GM23338 (cell line): Measurements from ENCODE around the gene OR5B12. TPM values are rescaled to one million over a fixed set of nuclear protein-coding genes. Genes with fewer than 3 reads are reported as not detected.

Experiments used
- ATAC-seq: fragments of 200-7000 bp; cut with Tn5 transposase; 3 replicates; pipeline ENCODE4 v1.9.1; 2020
- DNase-seq: peaks from one replicate; pipeline ENCODE4 v3.0.0-alpha.2; 2015; ENCODE audit warnings: low spot score
- H2AFZ ChIP-seq: fragments of 200-600 bp; sonication (generic); 2 replicates; pipeline ENCODE4 v1.8.0; 2016; ENCODE audit warnings: antibody characterized with exemption, mild to moderate bottlenecking, moderate library complexity
- H3F3A ChIP-seq: fragments of 200-600 bp; sonication (generic); replicated peaks from 2 replicates; pipeline ENCODE4 v1.8.0; 2017; ENCODE audit warnings: antibody characterized with exemption, mixed run types, low read depth
- H3K27ac ChIP-seq: fragments of 200-600 bp; sonication (generic); 2 replicates; pipeline ENCODE4 v1.6.1; 2016; ENCODE audit warnings: low read depth
- H3K27me3 ChIP-seq: fragments of 200-600 bp; sonication (generic); 2 replicates; pipeline ENCODE4 v1.8.0; 2016; ENCODE audit warnings: mild to moderate bottlenecking, mixed run types, moderate library complexity; ENCODE audit not compliant: insufficient read depth
- H3K36me3 ChIP-seq: fragments of 200-600 bp; sonication (generic); 2 replicates; pipeline ENCODE4 v1.8.0; 2016; ENCODE audit warnings: mild to moderate bottlenecking; ENCODE audit not compliant: insufficient read depth
- H3K4me1 ChIP-seq: fragments of 200-600 bp; sonication (generic); 2 replicates; pipeline ENCODE4 v1.8.0; 2016; ENCODE audit warnings: mild to moderate bottlenecking, moderate library complexity; ENCODE audit not compliant: insufficient read depth
- H3K4me2 ChIP-seq: fragments of 200-600 bp; sonication (generic); 2 replicates; pipeline ENCODE4 v1.7.1; 2017; ENCODE audit warnings: mixed run types
- H3K4me3 ChIP-seq: fragments of 200-600 bp; sonication (generic); 2 replicates; pipeline ENCODE4 v1.6.1; 2016; ENCODE audit warnings: mixed run types
- H3K79me2 ChIP-seq: fragments of 200-600 bp; sonication (generic); replicated peaks from 2 replicates; pipeline ENCODE4 v1.8.0; 2017; ENCODE audit warnings: mild to moderate bottlenecking; ENCODE audit not compliant: insufficient read depth
- H3K9me2 ChIP-seq: fragments of 200-600 bp; sonication (generic); 2 replicates; pipeline ENCODE4 v1.8.0; 2017; ENCODE audit not compliant: insufficient read depth
- H4K20me1 ChIP-seq: fragments of 200-600 bp; sonication (generic); replicated peaks from 2 replicates; pipeline ENCODE4 v1.8.0; 2017; ENCODE audit warnings: mild to moderate bottlenecking; ENCODE audit not compliant: insufficient read depth
- H3K27ac Mint-ChIP-seq: 2 replicates; pipeline ENCODE4 v1.8.0; 2020; ENCODE audit warnings: inconsistent platforms, mild to moderate bottlenecking, moderate library complexity, mixed read lengths
- H3K27me3 Mint-ChIP-seq: 3 replicates; pipeline ENCODE4 v1.8.0; 2022; ENCODE audit warnings: low read depth, mild to moderate bottlenecking, moderate library complexity, mixed read lengths, inconsistent platforms; ENCODE audit not compliant: insufficient read depth, poor library complexity
- H3K36me3 Mint-ChIP-seq: 3 replicates; pipeline ENCODE4 v1.8.0; 2021; ENCODE audit warnings: low read depth, mild to moderate bottlenecking, inconsistent platforms, moderate library complexity, mixed read lengths
- H3K4me1 Mint-ChIP-seq: 3 replicates; pipeline ENCODE4 v1.8.0; 2020; ENCODE audit warnings: mild to moderate bottlenecking, inconsistent platforms, mixed read lengths
- H3K4me3 Mint-ChIP-seq: 3 replicates; pipeline ENCODE4 v1.8.0; 2021; ENCODE audit warnings: moderate library complexity, mild to moderate bottlenecking, inconsistent platforms, mixed read lengths
- H3K9me3 Mint-ChIP-seq: 3 replicates; pipeline ENCODE4 v1.8.0; 2020; ENCODE audit warnings: moderate library complexity, mild to moderate bottlenecking, inconsistent platforms, mixed read lengths
- CREB1 ChIP-seq: fragments of 250-450 bp; sonication (Bioruptor Pico); IDR thresholded peaks from 2 replicates; pipeline ENCODE4 v1.5.0; 2020; ENCODE audit warnings: low read depth, mild to moderate bottlenecking, moderate library complexity
- ETS1 ChIP-seq: IDR thresholded peaks from 2 replicates; pipeline ENCODE4 v1.6.1; 2016; ENCODE audit warnings: antibody characterized with exemption
- EZH2 ChIP-seq: fragments of 200-600 bp; sonication (generic); IDR thresholded peaks from one replicate; pipeline ENCODE4 v1.8.0; 2017; ENCODE audit warnings: antibody characterized with exemption, mild to moderate bottlenecking, low read depth; ENCODE audit not compliant: unreplicated experiment
- EZH2phosphoT487 ChIP-seq: fragments of 200-600 bp; sonication (generic); IDR thresholded peaks from one replicate; pipeline ENCODE4 v1.8.1; 2018; ENCODE audit warnings: antibody characterized with exemption; ENCODE audit not compliant: unreplicated experiment
- JUNB ChIP-seq: IDR thresholded peaks from one replicate; pipeline ENCODE4 v1.6.1; 2016; ENCODE audit warnings: antibody characterized with exemption; ENCODE audit not compliant: unreplicated experiment
- NANOG ChIP-seq: IDR thresholded peaks from 2 replicates; pipeline ENCODE4 v1.6.1; 2016; ENCODE audit warnings: antibody characterized with exemption, borderline replicate concordance
- POLR2AphosphoS5 ChIP-seq: IDR thresholded peaks from 2 replicates; pipeline ENCODE4 v1.6.1; 2016; ENCODE audit warnings: antibody characterized with exemption, low read depth
- STAT1 ChIP-seq: IDR thresholded peaks from one replicate; pipeline ENCODE4 v1.6.1; 2016; ENCODE audit warnings: antibody characterized with exemption; ENCODE audit not compliant: unreplicated experiment
- ZNF114 ChIP-seq: fragments of 250-450 bp; sonication (Bioruptor Pico); IDR thresholded peaks from 2 replicates; pipeline ENCODE4 v1.5.0; 2020; ENCODE audit warnings: mild to moderate bottlenecking, moderate library complexity
- ZNF331 ChIP-seq: fragments of 250-450 bp; sonication (Bioruptor Pico); IDR thresholded peaks from 2 replicates; pipeline ENCODE4 v1.5.0; 2020; ENCODE audit warnings: low read depth, mild to moderate bottlenecking, moderate library complexity
- ZNF462 ChIP-seq: fragments of 250-450 bp; sonication (Bioruptor Pico); IDR thresholded peaks from 2 replicates; pipeline ENCODE4 v1.5.0; 2020; ENCODE audit warnings: mild to moderate bottlenecking, moderate library complexity
- long read RNA-seq: library from polyadenylated mRNA; unstranded; transcript quantifications from one replicate; pipeline ENCODE4 v2.0.0, GENCODE V29; 2020; ENCODE audit not compliant: unreplicated experiment
- polyA plus RNA-seq: library from polyadenylated mRNA; unstranded; fragments of >200 nt; fragmentation: Nextera tagmentation; extraction: Ambion mirVana; gene quantifications from 2 replicates; pipeline ENCODE4 v1.2.1, GENCODE V29; 2016
- total RNA-seq: library from RNA; depleted of rRNA; stranded (reverse); fragments of >200 nt; shearing (Covaris generic); gene quantifications from 2 replicates; pipeline ENCODE4 v1.2.3, GENCODE V29; 2014; rRNA removed
- TF ChIP-seq, protein P1 (sequence below): IDR thresholded peaks from one replicate; pipeline ENCODE4 v1.6.1; 2018; ENCODE audit warnings: antibody characterized with exemption; ENCODE audit not compliant: unreplicated experiment
- TF ChIP-seq, protein P2 (sequence below), 2 experiments: fragments of 200-600 bp in 1 of 2; sonication (generic) in 1 of 2; conservative IDR thresholded peaks; 2 replicates each; pipeline versions ENCODE4 v1.5.1 to v1.6.1; 2016 to 2017; ENCODE audit warnings: antibody characterized with exemption in 2 of 2, low read depth in 2 of 2, mild to moderate bottlenecking in 2 of 2, moderate library complexity in 1 of 2

Gene OR5B12
- total RNA-seq, result not detected in 2 replicates
- not detected in 2 replicates for polyA plus RNA-seq
- long read RNA-seq, result 0 reads

DNA sequence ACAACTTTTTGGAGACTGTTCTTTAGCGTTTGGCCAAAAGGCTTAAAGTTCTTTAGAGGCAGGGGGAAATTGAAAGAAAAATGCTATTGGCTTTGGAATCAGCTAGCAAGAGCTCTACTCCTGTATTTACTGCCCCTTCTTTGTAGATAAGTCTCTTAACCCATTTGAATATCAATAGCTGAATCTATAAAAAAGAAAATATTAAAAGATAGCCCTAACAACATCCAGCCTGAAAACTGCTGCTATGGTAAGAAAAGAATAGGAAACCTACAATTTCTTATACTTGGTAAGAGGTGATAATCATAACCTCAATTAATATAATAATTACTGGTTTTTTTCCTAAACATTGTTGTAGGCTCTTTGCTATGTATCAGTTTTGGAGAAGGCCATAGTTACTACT lies at the start of gene OR5B12:
OR5B12 (minus strand) TSS at position 101 of the 400 bp plus-strand sequence. CDS start 2,085 bp downstream, outside the sequence.
- Mint-ChIP-seq H3K4me3 (no peak within 1 kb of the TSS), H3K4me1 (peaks cover 5% of the 10 kb centered on the region; the same call in 2 of the 3 replicates), H3K27me3 (no peaks in the 10 kb centered on the region), H3K36me3 (peaks cover 9% of the 10 kb centered on the region), H3K9me3 (peaks cover 24% of the 10 kb centered on the region), H3K27ac (no peak within 1 kb of the TSS)
- Histone ChIP-seq H3K27ac (no peak within 1 kb of the TSS), H3K36me3 (no peaks in the 10 kb centered on the region), H3K9me2 (peaks cover 9% of the 10 kb centered on the region; the same call in 1 of the 2 replicates), H4K20me1 (no peaks in the 10 kb centered on the region), H3K4me1 (peaks cover 9% of the 10 kb centered on the region; the same call in 1 of the 2 replicates), H3K79me2 (no peaks in the 10 kb centered on the region), H2AFZ (no peak within 1 kb of the TSS), H3K27me3 (no peaks in the 10 kb centered on the region), H3F3A (no peaks in the 10 kb centered on the region), H3K4me3 (no peak within 1 kb of the TSS), H3K4me2 (no peak within 1 kb of the TSS)
- DNase-seq (no peak), ATAC-seq (no peak)
- TF ChIP-seq, protein P1, sequence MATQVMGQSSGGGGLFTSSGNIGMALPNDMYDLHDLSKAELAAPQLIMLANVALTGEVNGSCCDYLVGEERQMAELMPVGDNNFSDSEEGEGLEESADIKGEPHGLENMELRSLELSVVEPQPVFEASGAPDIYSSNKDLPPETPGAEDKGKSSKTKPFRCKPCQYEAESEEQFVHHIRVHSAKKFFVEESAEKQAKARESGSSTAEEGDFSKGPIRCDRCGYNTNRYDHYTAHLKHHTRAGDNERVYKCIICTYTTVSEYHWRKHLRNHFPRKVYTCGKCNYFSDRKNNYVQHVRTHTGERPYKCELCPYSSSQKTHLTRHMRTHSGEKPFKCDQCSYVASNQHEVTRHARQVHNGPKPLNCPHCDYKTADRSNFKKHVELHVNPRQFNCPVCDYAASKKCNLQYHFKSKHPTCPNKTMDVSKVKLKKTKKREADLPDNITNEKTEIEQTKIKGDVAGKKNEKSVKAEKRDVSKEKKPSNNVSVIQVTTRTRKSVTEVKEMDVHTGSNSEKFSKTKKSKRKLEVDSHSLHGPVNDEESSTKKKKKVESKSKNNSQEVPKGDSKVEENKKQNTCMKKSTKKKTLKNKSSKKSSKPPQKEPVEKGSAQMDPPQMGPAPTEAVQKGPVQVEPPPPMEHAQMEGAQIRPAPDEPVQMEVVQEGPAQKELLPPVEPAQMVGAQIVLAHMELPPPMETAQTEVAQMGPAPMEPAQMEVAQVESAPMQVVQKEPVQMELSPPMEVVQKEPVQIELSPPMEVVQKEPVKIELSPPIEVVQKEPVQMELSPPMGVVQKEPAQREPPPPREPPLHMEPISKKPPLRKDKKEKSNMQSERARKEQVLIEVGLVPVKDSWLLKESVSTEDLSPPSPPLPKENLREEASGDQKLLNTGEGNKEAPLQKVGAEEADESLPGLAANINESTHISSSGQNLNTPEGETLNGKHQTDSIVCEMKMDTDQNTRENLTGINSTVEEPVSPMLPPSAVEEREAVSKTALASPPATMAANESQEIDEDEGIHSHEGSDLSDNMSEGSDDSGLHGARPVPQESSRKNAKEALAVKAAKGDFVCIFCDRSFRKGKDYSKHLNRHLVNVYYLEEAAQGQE, result no peak
- no peak for TF ChIP-seq ZNF462 (CRISPR knock-in tag)
- TF ChIP-seq ZNF331 (CRISPR knock-in tag), result no peak
- TF ChIP-seq, protein P2, sequence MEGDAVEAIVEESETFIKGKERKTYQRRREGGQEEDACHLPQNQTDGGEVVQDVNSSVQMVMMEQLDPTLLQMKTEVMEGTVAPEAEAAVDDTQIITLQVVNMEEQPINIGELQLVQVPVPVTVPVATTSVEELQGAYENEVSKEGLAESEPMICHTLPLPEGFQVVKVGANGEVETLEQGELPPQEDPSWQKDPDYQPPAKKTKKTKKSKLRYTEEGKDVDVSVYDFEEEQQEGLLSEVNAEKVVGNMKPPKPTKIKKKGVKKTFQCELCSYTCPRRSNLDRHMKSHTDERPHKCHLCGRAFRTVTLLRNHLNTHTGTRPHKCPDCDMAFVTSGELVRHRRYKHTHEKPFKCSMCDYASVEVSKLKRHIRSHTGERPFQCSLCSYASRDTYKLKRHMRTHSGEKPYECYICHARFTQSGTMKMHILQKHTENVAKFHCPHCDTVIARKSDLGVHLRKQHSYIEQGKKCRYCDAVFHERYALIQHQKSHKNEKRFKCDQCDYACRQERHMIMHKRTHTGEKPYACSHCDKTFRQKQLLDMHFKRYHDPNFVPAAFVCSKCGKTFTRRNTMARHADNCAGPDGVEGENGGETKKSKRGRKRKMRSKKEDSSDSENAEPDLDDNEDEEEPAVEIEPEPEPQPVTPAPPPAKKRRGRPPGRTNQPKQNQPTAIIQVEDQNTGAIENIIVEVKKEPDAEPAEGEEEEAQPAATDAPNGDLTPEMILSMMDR (conservative IDR thresholded peaks at IDR 0.05; ENCODE audit: low read depth in 2 of 2), result no peak
- no peak for TF ChIP-seq STAT1
- no peak for TF ChIP-seq POLR2AphosphoS5
- no peak for TF ChIP-seq EZH2
- TF ChIP-seq EZH2phosphoT487, result no peak
- no peak for TF ChIP-seq ETS1
- TF ChIP-seq NANOG, result no peak
- no peak for TF ChIP-seq CREB1 (CRISPR knock-in tag)
- TF ChIP-seq JUNB, result no peak
- TF ChIP-seq ZNF114 (CRISPR knock-in tag), result no peak
